GM21528 (cell line): ENCODE results near the gene STAMBPL1.
A peak's percentile ranks its signal among the peaks of the same experiment; 100 is the strongest.

Source experiments
- ATAC-seq: cut with Tn5 transposase; IDR thresholded peaks from one replicate; pipeline ENCODE4 v1.9.1; 2021; ENCODE audit warnings: mild to moderate bottlenecking, moderate library complexity; ENCODE audit not compliant: unreplicated experiment, low FRiP score

STAMBPL1 gene

DNA sequence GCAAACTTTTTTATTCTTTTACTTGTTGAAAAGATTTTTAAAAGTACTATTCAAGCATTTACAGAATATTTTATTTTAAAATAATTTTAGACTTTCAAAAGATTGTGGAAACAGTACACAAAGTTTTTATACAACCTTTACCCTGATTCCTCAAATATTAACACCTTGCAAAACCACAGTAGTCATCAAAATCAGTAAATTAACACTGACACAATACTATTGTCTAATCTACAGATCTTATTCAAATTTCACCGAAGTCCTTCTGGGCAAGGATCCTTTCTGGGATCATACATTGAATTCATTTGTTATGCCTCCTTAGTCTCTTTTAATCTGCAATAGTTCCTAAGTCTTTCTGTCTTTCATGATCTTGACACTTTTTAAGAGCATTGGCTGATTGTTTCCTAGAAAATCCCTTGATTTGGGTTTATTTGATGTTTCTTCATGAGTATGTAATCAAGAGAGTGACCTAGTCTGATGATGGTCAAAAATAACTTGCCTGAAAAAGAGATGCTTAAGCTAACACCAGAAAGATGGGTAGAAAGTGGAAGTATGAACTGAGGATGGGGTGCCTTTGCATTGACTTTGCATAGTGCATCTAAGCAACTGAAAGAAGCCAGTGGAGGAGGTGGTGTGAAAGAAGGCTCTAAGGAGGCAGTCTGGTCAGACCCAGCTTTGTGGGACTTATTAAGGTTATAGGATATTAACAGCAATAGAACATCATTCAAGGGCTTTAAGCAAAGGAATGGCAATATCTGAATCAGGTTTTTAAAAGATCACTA is 9.7 kb downstream of the STAMBPL1 start:
- peak; percentile 52 for ATAC-seq

DNA sequence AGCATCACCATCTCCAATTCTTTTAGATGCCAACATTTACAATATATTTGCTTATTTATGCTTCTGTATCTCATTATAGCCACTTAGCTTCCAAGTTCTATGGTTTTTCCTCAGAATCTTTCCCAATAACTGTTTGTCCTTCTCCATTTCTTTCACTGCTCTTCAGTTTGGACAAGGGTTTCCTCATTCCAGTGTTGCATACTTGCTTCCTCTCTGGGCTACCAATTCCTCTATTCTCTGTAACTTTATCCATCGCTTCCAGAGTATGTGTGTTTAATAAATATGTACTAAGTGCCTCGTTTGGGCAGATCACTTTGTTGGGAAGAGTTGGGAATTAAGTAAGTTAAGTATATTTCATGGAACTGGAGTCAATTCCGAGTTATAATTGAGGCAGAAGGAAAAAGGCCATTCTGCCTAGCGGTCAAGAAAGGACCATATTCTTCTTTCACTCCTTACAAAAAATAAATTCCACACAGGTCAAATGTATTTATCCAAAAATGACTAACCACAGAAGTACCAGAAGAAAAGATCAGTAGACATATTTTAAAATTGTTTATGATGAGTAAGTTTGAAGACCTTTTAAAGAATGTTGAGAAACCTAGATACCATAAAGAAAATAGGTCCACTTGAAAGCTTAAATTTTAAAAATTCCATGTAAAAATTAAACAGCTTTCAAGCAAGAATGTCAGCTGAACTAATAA is 10.8 kb downstream of the STAMBPL1 start:
- no peak for ATAC-seq

DNA sequence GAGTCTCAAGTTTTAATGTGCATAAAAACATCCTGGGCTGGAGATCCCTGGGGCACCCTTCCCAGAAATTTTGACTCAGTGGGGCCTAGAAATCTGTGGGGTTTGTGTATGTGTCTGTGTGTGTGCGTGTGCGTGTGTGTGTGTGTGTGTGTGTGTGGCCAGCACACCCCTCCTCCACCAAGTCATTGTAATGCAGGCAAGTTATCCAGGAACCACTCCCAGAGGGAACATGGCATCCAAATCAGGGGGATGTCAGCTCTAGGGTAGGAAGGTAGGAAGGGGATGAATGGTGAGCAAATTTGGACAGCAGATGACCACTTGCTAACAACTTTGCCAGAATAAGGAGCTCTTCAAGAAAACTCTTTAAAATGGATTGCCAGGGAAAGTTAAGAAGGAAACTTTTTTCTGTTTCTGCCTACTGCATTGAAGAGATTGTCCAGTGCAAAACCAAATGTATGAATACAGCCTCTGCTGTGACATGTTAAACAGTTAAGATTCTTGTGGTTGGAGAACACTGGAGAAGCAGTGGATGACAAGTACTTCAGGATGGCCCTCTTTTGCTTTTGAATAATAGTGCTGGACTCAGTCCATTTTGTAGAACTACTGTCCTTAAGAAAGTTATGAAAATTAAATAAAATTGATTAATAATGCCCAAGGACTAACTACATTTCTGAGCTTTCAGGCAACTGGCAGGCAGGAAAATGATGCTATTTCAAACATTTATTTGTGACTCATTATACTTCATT is 12.3 kb downstream of the STAMBPL1 start:
- ATAC-seq = no peak

DNA sequence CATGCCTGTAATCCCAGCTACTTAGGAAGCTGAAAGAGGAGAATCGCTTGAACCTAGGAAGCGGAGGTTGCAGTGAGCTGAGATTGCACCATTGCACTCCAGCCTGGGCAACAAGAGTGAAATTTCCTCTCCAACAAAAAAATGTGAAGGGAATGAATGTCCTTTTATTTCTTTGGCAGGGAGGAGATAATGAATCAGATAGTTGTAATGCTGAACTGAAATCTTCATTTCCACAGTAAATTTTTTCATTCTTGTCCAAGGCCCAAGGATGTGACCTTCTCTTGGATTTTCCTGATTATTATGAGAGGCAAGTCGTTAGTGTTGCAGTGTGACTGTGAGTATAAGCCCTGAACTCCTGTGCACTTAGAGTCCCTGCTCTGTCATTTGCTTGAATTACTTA is 13.6 kb downstream of the STAMBPL1 start:
- no peak for ATAC-seq

DNA sequence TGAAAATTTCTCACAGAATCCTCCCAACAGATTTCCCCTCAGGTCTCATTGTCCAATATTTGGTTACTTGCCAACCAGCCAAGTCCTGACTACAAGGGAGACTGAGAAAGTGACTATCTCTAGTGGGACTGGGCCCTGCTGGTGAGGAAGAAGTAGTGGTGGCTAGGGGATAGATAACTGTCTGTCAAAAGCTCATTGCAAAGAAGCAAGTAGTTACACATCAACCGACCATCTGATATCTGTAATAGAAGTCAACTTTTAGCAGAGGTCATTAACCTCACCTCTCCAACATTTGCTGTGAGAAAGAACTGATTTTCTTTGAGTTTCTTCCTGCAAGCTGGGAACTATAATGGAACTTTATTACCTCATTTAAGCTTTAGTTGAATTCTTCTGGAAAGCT is 15.2 kb downstream of the STAMBPL1 start:
- ATAC-seq = no peak

DNA sequence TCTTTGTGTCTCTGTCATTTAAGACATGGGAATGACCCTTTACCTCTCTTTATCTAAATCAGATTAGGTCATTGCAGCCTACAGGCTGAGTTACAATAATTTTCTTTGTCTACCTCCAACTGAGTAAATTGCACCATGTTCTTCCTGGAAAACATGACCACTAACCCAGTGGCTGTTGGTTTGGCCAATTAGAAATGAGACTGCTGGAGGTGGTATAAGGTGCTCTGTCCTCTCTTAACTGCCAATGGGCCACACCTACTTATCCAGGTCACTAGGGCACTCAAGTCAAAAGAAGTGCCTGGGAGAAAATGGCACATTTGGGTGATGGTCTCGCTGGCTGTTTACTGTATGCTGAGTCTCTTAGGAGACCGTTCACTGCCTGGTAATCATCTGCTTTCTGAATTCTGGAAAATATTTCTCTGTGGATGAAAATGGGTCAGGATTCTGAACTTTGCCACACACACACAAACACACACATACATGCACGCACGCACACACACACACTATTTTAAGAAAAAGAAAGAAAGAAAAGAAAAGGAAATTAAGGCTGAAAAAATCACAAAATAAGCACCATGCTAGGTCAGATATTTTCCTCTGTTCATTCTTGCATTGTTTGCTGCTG is 16.4 kb downstream of the STAMBPL1 start:
- ATAC-seq = no peak

DNA sequence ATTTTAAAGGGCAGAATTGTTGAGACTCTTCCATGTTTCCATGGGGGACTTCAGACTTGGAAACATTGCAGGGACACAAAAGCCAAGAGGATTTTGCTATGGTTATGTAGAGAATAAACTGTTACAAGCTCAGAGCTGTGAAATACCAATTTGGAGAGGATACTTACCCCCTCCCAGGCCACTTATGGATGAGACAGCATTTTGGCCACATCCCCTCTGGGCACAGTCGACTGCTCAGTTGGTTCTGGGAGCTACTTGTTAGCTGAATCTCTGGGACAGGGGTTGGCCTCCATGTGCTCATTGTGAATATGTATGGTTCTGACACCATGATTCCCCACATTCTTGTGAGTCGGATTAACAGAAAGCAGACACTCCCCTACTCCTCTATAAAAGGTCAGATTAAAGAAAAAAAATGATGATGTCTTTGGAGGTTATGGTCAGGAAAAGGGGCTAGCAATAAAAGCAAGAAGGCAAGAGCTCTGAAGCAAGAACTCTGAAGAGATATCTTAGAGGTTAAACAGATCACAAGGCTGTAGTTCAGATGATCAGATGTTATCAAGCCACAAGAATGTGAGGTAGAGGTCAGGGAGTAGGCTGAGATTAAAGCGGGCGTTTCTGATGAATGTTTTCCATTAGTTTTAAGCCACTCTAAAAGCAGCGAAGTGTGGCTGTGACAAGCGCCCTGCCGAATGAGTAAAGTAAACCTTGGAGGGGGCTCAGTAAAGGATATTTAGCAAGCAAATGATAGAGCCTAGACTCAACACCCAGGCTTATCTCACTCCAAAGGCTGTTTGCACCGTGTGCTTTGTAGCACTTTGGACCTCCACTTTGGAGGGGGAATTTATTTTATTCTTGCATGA is 17.2 kb downstream of the STAMBPL1 start:
- no peak for ATAC-seq

DNA sequence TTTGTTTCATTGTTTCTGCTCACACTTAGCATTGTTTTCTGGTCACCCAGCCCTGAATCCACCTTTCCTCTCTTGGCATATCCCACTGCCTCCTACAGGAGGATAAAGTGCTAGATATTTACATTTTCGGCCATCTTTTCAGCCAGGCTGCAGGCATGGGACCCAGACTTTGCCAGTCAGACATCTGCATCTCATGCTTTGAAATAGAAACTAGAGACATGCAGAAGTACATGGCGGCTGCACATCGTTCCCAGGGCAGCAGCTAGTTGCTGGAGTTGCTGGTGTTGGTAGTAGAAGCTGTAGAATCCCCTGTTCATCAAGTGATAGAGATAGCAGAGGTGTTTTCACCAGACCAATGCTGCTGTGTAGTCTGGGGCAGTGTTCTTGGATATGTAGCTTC is 18.7 kb downstream of the STAMBPL1 start:
- ATAC-seq = no peak

DNA sequence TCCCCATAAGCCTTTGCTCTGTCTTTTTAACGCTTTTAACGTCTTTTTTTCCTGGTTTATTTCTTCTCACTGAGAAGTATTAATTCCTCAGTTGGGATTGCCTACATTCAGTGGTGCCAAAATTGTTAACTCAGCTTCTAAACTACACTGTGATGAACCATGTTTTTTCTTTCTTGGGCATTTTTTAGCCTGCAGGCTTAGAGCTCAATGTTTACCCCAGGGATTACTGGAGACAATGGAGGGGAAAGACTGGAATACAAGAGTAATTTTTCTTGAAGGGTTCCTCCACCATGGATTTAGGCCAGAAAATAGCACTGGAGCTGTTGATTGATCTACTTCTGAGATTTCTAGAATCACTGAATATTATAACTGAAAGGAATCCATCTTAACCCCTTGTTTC is 19.8 kb downstream of the STAMBPL1 start:
- ATAC-seq = no peak

DNA sequence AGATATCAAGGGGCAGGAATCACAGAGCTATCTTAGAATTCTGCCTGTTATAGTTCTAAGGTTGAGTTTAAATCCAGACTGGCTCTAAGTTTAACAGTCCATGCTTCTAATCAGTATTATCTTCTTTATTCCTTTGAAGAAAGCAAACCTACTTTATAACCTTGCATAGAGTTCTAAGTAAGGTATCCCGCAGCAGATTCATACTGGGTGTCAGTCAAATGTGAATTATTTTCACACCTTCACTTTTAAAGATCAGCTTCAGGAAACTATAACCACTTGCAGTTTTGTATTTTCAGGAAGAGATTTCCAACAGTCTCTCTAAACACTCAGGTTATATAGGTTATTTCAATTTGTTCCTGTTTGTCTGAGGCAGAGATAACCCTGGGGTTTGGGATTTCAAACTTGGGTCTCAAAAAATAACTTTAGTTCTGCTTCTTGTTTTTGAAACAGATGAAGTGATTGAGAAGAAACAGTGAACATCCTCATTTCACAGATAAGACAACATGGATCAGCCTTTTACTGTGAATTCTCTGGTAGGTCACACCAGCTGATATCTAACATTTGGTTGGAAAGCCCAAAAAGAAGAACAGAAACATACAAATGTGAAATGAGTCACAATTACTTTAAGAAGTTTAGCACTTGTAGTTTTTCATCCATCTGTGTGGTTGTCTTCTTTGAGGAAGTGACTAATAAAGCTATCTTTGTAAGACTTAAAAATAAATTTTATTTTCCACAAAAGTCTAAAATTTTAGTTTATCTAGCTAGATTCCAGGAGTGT is 21.4 kb downstream of the STAMBPL1 start:
- ATAC-seq = peak; percentile 83

DNA sequence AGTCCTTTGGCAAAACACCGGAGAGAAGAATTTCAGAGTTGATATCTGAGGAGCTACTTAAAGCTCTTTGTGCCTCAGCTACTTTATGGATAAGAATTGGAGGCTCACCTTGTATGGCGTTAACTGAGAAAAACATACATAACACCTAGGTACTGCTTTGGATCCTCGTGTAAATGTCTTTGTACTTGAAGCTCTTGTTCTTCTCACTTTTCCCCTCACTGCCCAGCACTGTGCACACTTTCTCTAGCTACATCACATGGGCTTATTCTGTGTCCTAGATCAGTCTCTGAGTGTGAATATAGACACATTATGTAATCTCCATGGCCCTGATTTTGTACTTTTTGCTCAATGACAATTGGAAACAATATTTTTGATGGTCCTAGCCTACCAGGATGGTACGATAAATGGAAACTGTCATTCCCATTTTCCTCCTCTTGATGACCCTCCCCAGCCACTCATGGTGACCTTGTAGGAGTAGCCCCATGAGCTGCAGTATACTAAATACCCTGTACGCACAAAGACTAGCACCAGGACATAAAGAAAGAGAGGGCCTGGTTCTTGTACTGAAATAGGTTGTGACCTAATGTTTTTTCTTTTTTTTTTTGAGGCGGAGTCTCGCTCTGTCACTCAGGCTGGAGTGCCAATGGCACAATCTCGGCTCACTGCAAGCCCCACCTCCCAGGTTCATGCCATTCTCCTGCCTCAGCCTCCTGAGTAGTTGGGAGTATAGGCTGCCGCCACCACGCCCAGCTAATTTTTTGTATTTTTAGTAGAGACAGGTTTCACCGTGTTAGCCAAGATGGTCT is 22.1 kb downstream of the STAMBPL1 start:
- peak; percentile 44 for ATAC-seq

DNA sequence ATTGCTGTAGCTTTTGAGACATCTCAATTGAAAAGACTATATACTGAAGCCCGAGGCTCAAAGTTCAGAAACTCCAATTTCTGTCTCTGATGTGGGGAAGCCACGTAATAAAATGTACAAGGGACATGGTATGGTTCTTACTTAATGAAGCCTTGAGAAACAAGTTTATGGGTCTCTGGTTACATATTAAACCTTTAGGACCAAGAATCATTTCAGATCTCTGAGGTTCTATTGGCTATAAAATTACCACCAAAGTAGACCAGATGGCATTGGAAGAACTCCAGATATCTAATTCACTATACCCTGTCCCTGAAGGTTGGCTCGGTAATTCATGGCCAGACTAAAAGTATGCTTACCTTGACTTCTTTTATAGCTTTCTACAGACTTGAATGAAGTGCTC is 23.7 kb downstream of the STAMBPL1 start:
- ATAC-seq = no peak

DNA sequence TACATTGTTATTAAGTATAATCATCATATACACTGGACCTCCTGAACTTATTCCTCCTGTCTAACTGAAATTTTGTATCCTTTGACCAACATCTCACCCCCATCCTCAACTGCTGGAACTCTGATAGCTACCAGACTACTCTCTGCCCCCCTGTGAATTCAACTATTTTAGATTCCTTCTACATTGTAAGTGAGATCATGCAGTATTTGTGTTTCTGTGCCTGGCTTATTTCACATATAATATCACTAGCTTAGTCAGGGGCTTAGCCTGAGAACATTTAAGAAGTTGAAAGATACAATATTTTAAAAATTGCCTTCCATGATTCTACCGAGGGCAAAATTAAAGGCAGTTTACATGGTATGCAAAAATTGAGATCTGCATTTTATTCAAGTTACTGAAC is 26.9 kb downstream of the STAMBPL1 start:
- no peak for ATAC-seq

DNA sequence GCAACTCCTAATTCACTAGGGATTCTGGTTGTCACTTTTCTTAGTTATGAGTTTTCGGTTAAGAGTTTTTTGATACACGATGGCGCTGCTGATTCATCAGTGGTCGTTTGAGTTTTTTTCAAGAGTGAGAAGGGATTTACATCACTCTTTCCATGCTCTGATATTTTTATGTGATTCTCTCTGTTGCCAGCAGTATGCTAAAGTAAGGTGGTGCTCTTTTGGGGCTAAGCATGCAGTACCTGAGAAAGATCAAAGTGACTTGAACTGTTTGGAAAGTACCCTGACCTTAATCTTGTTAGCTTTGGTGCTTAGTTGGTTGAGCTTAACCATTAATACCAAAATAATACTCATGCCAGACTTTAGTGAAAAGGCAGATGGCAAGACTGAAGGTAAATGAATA is 28.1 kb downstream of the STAMBPL1 start:
- no peak for ATAC-seq

DNA sequence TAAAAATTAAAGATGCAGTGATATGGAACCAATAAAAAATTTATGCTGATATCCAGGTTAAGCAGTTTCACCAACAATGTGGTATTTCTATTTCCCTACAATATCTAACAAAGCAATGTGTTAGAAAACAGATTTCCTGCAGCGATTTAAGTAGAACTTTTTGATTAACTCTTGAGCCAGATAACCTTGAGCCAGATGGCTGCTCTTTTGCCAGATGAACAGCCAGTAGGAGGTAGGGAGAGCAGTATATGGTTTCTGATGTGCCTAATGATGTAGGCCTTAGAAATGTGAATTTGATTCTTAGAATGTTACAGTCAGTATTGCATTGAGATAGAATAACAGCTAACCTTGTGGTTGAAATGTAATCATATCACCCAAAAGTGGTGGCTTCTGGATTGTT is 31.1 kb downstream of the STAMBPL1 start:
- no peak for ATAC-seq

DNA sequence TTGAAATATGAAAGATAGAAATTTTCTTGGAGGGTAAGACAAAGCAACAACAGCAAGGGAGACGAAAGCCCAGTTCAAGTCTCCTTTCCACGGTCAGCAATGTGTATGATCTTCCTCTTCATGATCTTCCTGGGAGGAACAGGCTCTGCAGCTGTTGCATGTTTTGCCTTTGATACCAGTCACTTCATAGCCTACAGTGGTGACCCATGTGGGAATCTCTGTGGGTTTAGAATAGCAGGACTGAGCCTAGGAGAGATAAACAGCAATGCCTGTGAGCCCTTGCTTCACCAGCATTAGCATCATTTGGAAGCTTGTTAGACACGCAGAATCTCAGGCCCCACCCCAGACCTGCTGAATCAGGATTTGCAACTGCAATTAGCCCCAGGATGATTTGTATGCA is 31.8 kb downstream of the STAMBPL1 start:
- ATAC-seq = no peak

DNA sequence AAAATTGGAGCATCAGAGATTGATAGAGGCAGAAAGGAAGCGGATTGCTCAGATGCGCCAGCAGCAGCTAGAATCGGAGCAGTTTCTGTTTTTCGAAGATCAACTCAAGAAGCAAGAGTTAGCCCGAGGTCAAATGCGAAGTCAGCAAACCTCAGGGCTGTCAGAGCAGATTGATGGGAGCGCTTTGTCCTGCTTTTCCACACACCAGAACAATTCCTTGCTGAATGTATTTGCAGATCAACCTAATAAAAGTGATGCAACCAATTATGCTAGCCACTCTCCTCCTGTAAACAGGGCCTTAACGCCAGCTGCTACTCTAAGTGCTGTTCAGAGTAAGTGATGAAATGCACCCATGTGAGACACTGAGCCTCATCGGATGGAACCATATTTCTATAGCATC is 33.1 kb downstream of the STAMBPL1 start:
- no peak for ATAC-seq

DNA sequence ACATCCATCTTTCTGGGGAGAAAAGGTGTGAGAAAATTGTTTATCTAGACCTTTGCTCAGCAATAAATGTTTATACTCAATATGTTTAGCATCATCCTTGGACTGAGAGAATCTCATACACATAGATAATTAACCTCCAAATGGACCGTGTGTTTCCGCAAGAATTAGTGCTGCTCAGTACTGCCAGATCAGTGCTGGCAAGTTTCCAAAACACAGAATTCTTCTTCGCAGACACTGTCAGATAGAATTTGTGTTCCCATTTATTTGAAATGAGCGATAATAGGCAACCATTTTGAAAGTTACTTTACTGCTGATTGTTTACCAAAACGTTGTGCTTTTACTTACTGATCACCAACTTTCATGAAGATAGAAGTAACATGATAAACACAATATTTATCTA is 33.7 kb downstream of the STAMBPL1 start:
- no peak for ATAC-seq

DNA sequence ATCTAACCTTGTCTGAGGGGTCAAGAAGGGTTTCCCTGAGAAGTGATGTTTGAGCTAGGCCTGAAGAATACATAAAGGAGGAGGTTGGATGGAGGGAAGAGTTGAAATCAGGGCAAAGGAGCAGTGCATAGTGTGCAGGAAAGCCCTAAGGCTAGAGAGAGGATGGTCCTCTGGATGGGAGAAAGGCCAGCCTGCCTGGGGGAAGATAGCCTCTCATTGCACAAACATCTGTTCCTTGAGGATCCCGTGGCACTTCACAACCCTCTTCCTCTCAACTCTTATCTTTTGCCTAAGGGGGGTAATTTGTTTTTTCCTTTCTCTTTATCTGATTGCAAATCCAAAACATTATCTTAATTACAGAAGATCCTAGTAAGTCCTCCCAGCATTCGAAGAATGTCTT is 35.7 kb downstream of the STAMBPL1 start:
- ATAC-seq = no peak
